CD4-positive, alpha-beta T cell (primary cell): ENCODE measurements around the gene RAB8B. TPM values are rescaled to one million over a fixed set of nuclear protein-coding genes. Genes with fewer than 3 reads are reported as not detected.

Source experiments
- ATAC-seq: fragments of 200-7000 bp; cut with Tn5 transposase; one replicate; pipeline ENCODE4 v1.10.0; 2022; ENCODE audit warnings: mild to moderate bottlenecking; ENCODE audit not compliant: poor library complexity
- CTCF ChIA-PET: fragments of 350-600 bp; sonication (Branson Sonifier 250); formaldehyde crosslinking; loops from one replicate; lab custom pipeline; 2021; ENCODE audit warnings: antibody characterized with exemption, inconsistent platforms; lab: Charles Lee
- POLR2A ChIA-PET: fragments of 350-600 bp; sonication (Branson Sonifier 250); formaldehyde crosslinking; loops from one replicate; lab custom pipeline; 2021; ENCODE audit warnings: antibody characterized with exemption, inconsistent platforms; lab: Charles Lee
- DNase-seq, 14 experiments: peaks; one replicate each; pipeline ENCODE4 v3.0.0-alpha.2; 2013 to 2020; ENCODE audit warnings: mixed read lengths in 2 of 14
- H3K27ac ChIP-seq, 2 donors: one replicate each; pipeline versions ENCODE4 v1.5.1 to v1.7.0; 2013; ENCODE audit warnings: low read length in 2 of 2, low read depth in 1 of 2, mild to moderate bottlenecking in 1 of 2
- H3K27me3 ChIP-seq, 2 experiments: 1 replicate in 1 of 2; 2 replicates in 1 of 2; pipeline versions ENCODE4 v1.6.1 to v1.7.0; 2013; ENCODE audit warnings: low read length in 2 of 2, control low read depth in 1 of 2, mild to moderate bottlenecking in 1 of 2, moderate library complexity in 1 of 2; ENCODE audit not compliant: insufficient read depth in 2 of 2, control insufficient read depth in 1 of 2
- H3K36me3 ChIP-seq: one replicate; pipeline ENCODE4 v1.6.1; 2013; ENCODE audit warnings: low read length, control low read depth; ENCODE audit not compliant: insufficient read depth
- H3K4me1 ChIP-seq: one replicate; pipeline ENCODE4 v1.6.1; 2013; ENCODE audit warnings: low read length, control low read depth; ENCODE audit not compliant: insufficient read depth
- H3K4me3 ChIP-seq: one replicate; pipeline ENCODE4 v1.5.1; 2013; ENCODE audit warnings: mild to moderate bottlenecking, low read length, moderate library complexity
- H3K9me3 ChIP-seq, 2 experiments: 1 replicate in 1 of 2; 2 replicates in 1 of 2; pipeline versions ENCODE4 v1.6.1 to v1.7.0; 2013; ENCODE audit warnings: low read length in 2 of 2, mild to moderate bottlenecking in 2 of 2, control low read depth in 1 of 2, moderate library complexity in 1 of 2; ENCODE audit not compliant: control insufficient read depth in 1 of 2, insufficient read depth in 1 of 2
- H3K27ac Mint-ChIP-seq: one replicate; pipeline ENCODE4 v1.8.0; 2020; ENCODE audit warnings: mixed read lengths
- H3K27me3 Mint-ChIP-seq: one replicate; pipeline ENCODE4 v1.8.0; 2021; ENCODE audit warnings: mixed read lengths
- H3K36me3 Mint-ChIP-seq: one replicate; pipeline ENCODE4 v1.8.0; 2021; ENCODE audit warnings: low read depth, mixed read lengths
- H3K4me1 Mint-ChIP-seq: one replicate; pipeline ENCODE4 v1.8.0; 2021; ENCODE audit warnings: low read depth, mixed read lengths
- H3K4me3 Mint-ChIP-seq: one replicate; pipeline ENCODE4 v1.8.0; 2020; ENCODE audit warnings: mild to moderate bottlenecking, mixed read lengths
- H3K9me3 Mint-ChIP-seq: one replicate; pipeline ENCODE4 v1.8.0; 2020; ENCODE audit warnings: mixed read lengths
- CTCF ChIP-seq: fragments of 200-600 bp; IDR thresholded peaks from one replicate; pipeline ENCODE4 v1.8.0; 2022; ENCODE audit warnings: antibody characterized with exemption, mild to moderate bottlenecking
- intact Hi-C, 2 experiments: fragments of 100-400 bp; cut with DNase I in 1 of 2; cut with micrococcal nuclease in 1 of 2; formaldehyde crosslinking; loops; one replicate each; pipeline versions ENCODE4 v1.15.1 to v1.9.0; 2023 to 2025; cut with DNase I, micrococcal nuclease
- total RNA-seq, 174 experiments: library from RNA in 2 of 174; stranded (reverse) in 2 of 174; gene quantifications; one replicate each; pipeline ENCODE4 v1.2.3 and lab custom pipeline; 2021 to 2026

The RAB8B gene
- total RNA-seq, 2 experiments from 2014 or later: 74.5 to 75.2 TPM

GRCh38 chr15:63264688-63265293 is 75.4 kb downstream of the RAB8B start:
- H3K36me3 Mint-ChIP-seq: peaks cover 82% of the 10 kb centered on the region

GRCh38 chr15:63274427-63274826 is 85.0 kb downstream of the RAB8B start:
- Histone ChIP-seq H3K9me3 (no peaks in the 10 kb centered on the region), H3K4me3 (no peak overlapping the region), H3K36me3 (no peaks in the 10 kb centered on the region), H3K27me3 (no peaks in the 10 kb centered on the region), H3K4me1 (peaks cover 25% of the 10 kb centered on the region), H3K27ac (no peak overlapping the region)
- no peak for TF ChIP-seq CTCF
- Mint-ChIP-seq H3K27ac (peak overlapping the region; percentile 24), H3K36me3 (peaks cover 12% of the 10 kb centered on the region), H3K4me1 (peaks cover 43% of the 10 kb centered on the region), H3K27me3 (no peaks in the 10 kb centered on the region), H3K4me3 (no peak overlapping the region), H3K9me3 (no peaks in the 10 kb centered on the region)
- peak in 3 of 14 experiments; percentile 34 to 45 (median 40) for DNase-seq
- intact Hi-C loops: loop anchor here (10.0 kb wide), 2 partner anchors 230 to 820 kb away; partner anchors contain the start of genes CIAO2A (in 1 of the 2), SNX1 (in 1 of the 2) and TPM1 (in 1 of the 2)
- no peak for ATAC-seq
- CTCF ChIA-PET: no interaction called here
- POLR2A ChIA-PET: interaction anchor here (1.0 to 6.1 kb wide), 2 partner anchors 83 to 117 kb away, joined by 6 to 48 read pairs; partner anchors contain the start of gene RPS27L

More at GRCh38 chr15:63264688-63265293, 75.4 kb downstream of the RAB8B start:
- Mint-ChIP-seq H3K4me3 (no peak overlapping the region), H3K27me3 (no peaks in the 10 kb centered on the region), H3K4me1 (peaks cover 5% of the 10 kb centered on the region), H3K9me3 (no peaks in the 10 kb centered on the region), H3K27ac (no peak overlapping the region)
- H3K27me3 ChIP-seq: no peaks in the 10 kb centered on the region
- no peak overlapping the region for H3K4me3 ChIP-seq
- H3K9me3 ChIP-seq: no peaks in the 10 kb centered on the region
- ATAC-seq (no peak), DNase-seq (no peak)
- ChIA-PET CTCF (interaction anchor here (1.2 kb wide), 1 partner anchor 32 kb away, joined by 3 read pairs; no protein-coding TSS in a partner anchor), POLR2A (interaction anchor here (0.9 to 1.0 kb wide), 2 partner anchors 71 to 201 kb away, joined by 3 read pairs; no protein-coding TSS in a partner anchor)
- no peaks in the 10 kb centered on the region for H3K4me1 ChIP-seq
- no peak for TF ChIP-seq CTCF
- intact Hi-C loops: loop anchor here in 1 of 2 experiments (5.0 kb wide), 1 partner anchor 37 kb away; no protein-coding TSS in a partner anchor
- H3K27ac ChIP-seq: no peak overlapping the region
- H3K36me3 ChIP-seq: peaks cover 49% of the 10 kb centered on the region

GRCh38 chr15:63276342-63277037 is 87.1 kb downstream of the RAB8B start:
- intact Hi-C loops: loop anchor here (1.0 to 10.0 kb wide), 7 partner anchors 64 to 818 kb away; partner anchors contain the start of genes CIAO2A (in 1 of the 2), RPS27L (in 1 of the 2), SNX1 (in 1 of the 2) and TPM1 (in 1 of the 2)
- Histone ChIP-seq H3K9me3 (no peaks in the 10 kb centered on the region), H3K4me3 (peak overlapping the region; percentile 86), H3K36me3 (no peaks in the 10 kb centered on the region), H3K27me3 (no peaks in the 10 kb centered on the region), H3K27ac (peak overlapping the region; percentile 47 to 71), H3K4me1 (peaks cover 25% of the 10 kb centered on the region)
- Mint-ChIP-seq H3K27ac (peak overlapping the region; percentile 50), H3K4me1 (peaks cover 48% of the 10 kb centered on the region), H3K9me3 (no peaks in the 10 kb centered on the region), H3K36me3 (peaks cover 9% of the 10 kb centered on the region), H3K4me3 (peak overlapping the region; percentile 84), H3K27me3 (no peaks in the 10 kb centered on the region)
- ChIA-PET POLR2A (interaction anchor here (0.6 to 6.1 kb wide), 8 partner anchors 31 to 324 kb away, joined by 3 to 48 read pairs (median 4); partner anchors contain the start of genes RAB8B and USP3), CTCF (interaction anchor here (0.9 to 1.1 kb wide), 4 partner anchors 32 to 190 kb away, joined by 3 to 4 read pairs (median 4); no protein-coding TSS in a partner anchor)
- DNase-seq (no peak), ATAC-seq (no peak)
- no peak for TF ChIP-seq CTCF
